Left colon (tissue), 2 donors: ENCODE measurements around the gene PLCL1. TPM values are rescaled to one million over a fixed set of nuclear protein-coding genes. Genes with fewer than 3 reads are reported as not detected.

Source experiments
- ATAC-seq: fragments of 200-7000 bp; cut with Tn5 transposase; one replicate; pipeline ENCODE4 v1.9.1; 2020; ENCODE audit warnings: mild to moderate bottlenecking, moderate library complexity
- DNase-seq, 2 donors: peaks; one replicate each; pipeline ENCODE4 v3.0.0-alpha.2; 2020
- intact Hi-C, 2 donors: fragments of 100-400 bp; cut with DNase I in 1 of 2; cut with micrococcal nuclease in 1 of 2; formaldehyde crosslinking; loops; one replicate each; pipeline versions ENCODE4 v1.11.2 to v1.14.0; 2022; cut with DNase I, micrococcal nuclease
- total RNA-seq, 2 donors: library from RNA; stranded (reverse); fragmentation: NEBNext Ultra II Directional; extraction: Animal tissue kit (Norgen Biotek cat#: 25700); gene quantifications; one replicate each; pipeline ENCODE4 v1.2.1, GENCODE V29; 2021
- donor health status: DM: no; HTN: no; CAD: no.
- donor health status: DM: yes; HTN: yes; CAD: no.

PLCL1 gene
- total RNA-seq, 2 donors from 2014 or later, result 1.1 to 3.0 TPM

- DNase-seq, result no peak
- no peak for ATAC-seq
- intact Hi-C loops, result no loop called here
Measured at GRCh38 chr2:197846128-197846527, 41.7 kb downstream of the PLCL1 start.

GRCh38 chr2:197846777-197847176 is 42.4 kb downstream of the PLCL1 start:
- ATAC-seq, result no peak
- DNase-seq, result no peak
- intact Hi-C loops, result no loop called here

- intact Hi-C loops, result no loop called here
- DNase-seq (no peak), ATAC-seq (no peak)
Measured at GRCh38 chr2:197847651-197848401, 43.4 kb downstream of the PLCL1 start.

- DNase-seq (no peak), ATAC-seq (no peak)
- intact Hi-C loops, result no loop called here
Measured at GRCh38 chr2:197848602-197849001, 44.2 kb downstream of the PLCL1 start.

- no peak for DNase-seq
- ATAC-seq, result peak; percentile 46
- intact Hi-C loops, result no loop called here
Measured at GRCh38 chr2:197850882-197851450, 46.6 kb downstream of the PLCL1 start.

GRCh38 chr2:197851451-197851850 is 47.1 kb downstream of the PLCL1 start:
- ATAC-seq (no peak), DNase-seq (no peak)
- intact Hi-C loops, result no loop called here

GRCh38 chr2:197852108-197852507 is 47.7 kb downstream of the PLCL1 start:
- intact Hi-C loops, result no loop called here
- ATAC-seq (no peak), DNase-seq (no peak)

GRCh38 chr2:197853549-197853948 is 49.2 kb downstream of the PLCL1 start:
- ATAC-seq (peak; percentile 100), DNase-seq (no peak)
- intact Hi-C loops, result no loop called here

GRCh38 chr2:197857476-197858107 is 53.2 kb downstream of the PLCL1 start:
- DNase-seq (no peak), ATAC-seq (no peak)
- intact Hi-C loops, result no loop called here

GRCh38 chr2:197858607-197859140 is 54.3 kb downstream of the PLCL1 start:
- DNase-seq (no peak), ATAC-seq (no peak)
- intact Hi-C loops, result no loop called here

GRCh38 chr2:197862246-197862955 is 58.0 kb downstream of the PLCL1 start:
- no peak for ATAC-seq
- intact Hi-C loops, result no loop called here
- DNase-seq, result no peak

GRCh38 chr2:197863744-197864143 is 59.4 kb downstream of the PLCL1 start:
- DNase-seq (no peak), ATAC-seq (no peak)
- intact Hi-C loops, result no loop called here

GRCh38 chr2:197866455-197866854 is 62.1 kb downstream of the PLCL1 start:
- intact Hi-C loops, result no loop called here
- DNase-seq (no peak), ATAC-seq (no peak)

GRCh38 chr2:197867033-197867432 is 62.6 kb downstream of the PLCL1 start:
- intact Hi-C loops, result no loop called here
- ATAC-seq (no peak), DNase-seq (no peak)

GRCh38 chr2:197867624-197868023 is 63.2 kb downstream of the PLCL1 start:
- DNase-seq (no peak), ATAC-seq (no peak)
- intact Hi-C loops, result no loop called here

- ATAC-seq (no peak), DNase-seq (no peak)
- intact Hi-C loops, result no loop called here
Measured at GRCh38 chr2:197868206-197868605, 63.8 kb downstream of the PLCL1 start.

GRCh38 chr2:197869041-197869440 is 64.6 kb downstream of the PLCL1 start:
- no peak for DNase-seq
- ATAC-seq, result no peak
- intact Hi-C loops, result no loop called here

- intact Hi-C loops, result no loop called here
- DNase-seq, result no peak
- no peak for ATAC-seq
Measured at GRCh38 chr2:197869501-197870111, 65.2 kb downstream of the PLCL1 start.

GRCh38 chr2:197870137-197870536 is 65.7 kb downstream of the PLCL1 start:
- no peak for ATAC-seq
- intact Hi-C loops, result no loop called here
- DNase-seq, result no peak
